KMS-11 (cell line): ENCODE data around the gene SAG.

Experiments
- H2AFZ ChIP-seq: fragments of 200-600 bp; sonication (generic); 2 replicates; pipeline ENCODE4 v1.6.1; 2016; ENCODE audit warnings: antibody characterized with exemption, mixed run types, low read depth
- H3K27ac ChIP-seq: fragments of 200-600 bp; sonication (generic); 2 replicates; pipeline ENCODE4 v1.6.1; 2016; ENCODE audit warnings: mild to moderate bottlenecking, mixed run types
- H3K27me3 ChIP-seq: fragments of 200-600 bp; sonication (generic); 2 replicates; pipeline ENCODE4 v1.6.1; 2017; ENCODE audit warnings: mild to moderate bottlenecking, low read depth, mixed run types, moderate library complexity; ENCODE audit not compliant: insufficient read depth
- H3K36me3 ChIP-seq: fragments of 200-600 bp; sonication (generic); 2 replicates; pipeline ENCODE4 v1.6.1; 2017; ENCODE audit warnings: mild to moderate bottlenecking, mixed run types; ENCODE audit not compliant: insufficient read depth
- H3K4me1 ChIP-seq: fragments of 200-600 bp; sonication (generic); 2 replicates; pipeline ENCODE4 v1.6.1; 2016; ENCODE audit warnings: mild to moderate bottlenecking, low read depth, mixed run types; ENCODE audit not compliant: poor library complexity, severe bottlenecking
- H3K4me2 ChIP-seq: fragments of 200-600 bp; sonication (generic); 2 replicates; pipeline ENCODE4 v1.7.0; 2016; ENCODE audit warnings: mild to moderate bottlenecking, mixed run types
- H3K4me3 ChIP-seq: fragments of 200-600 bp; sonication (generic); IDR thresholded peaks from 2 replicates; pipeline ENCODE4 v1.6.1; 2017; ENCODE audit warnings: low read depth, low read length, mixed read lengths; ENCODE audit not compliant: insufficient read depth
- H3K79me2 ChIP-seq: fragments of 200-600 bp; sonication (generic); 2 replicates; pipeline ENCODE4 v1.6.1; 2016; ENCODE audit warnings: low read depth, mixed run types; ENCODE audit not compliant: insufficient read depth
- H3K9ac ChIP-seq: fragments of 200-600 bp; sonication (generic); 2 replicates; pipeline ENCODE4 v1.6.1; 2016; ENCODE audit warnings: mild to moderate bottlenecking, mixed run types
- H4K20me1 ChIP-seq: fragments of 200-600 bp; sonication (generic); 2 replicates; pipeline ENCODE4 v1.6.1; 2016; ENCODE audit warnings: mild to moderate bottlenecking, mixed run types; ENCODE audit not compliant: insufficient read depth
- CTCF ChIP-seq: fragments of 200-600 bp; sonication (generic); conservative IDR thresholded peaks from 2 replicates; pipeline ENCODE4 v1.6.1; 2017; ENCODE audit warnings: low read depth, mild to moderate bottlenecking, antibody characterized with exemption, low read length, moderate library complexity, mixed read lengths

Gene SAG

GRCh38 chr2:233265899-233266431 is 41.7 kb upstream of the SAG start:
- Histone ChIP-seq H4K20me1 (no peaks in the 10 kb centered on the region), H3K36me3 (peaks cover 11% of the 10 kb centered on the region; the same call in 1 of the 2 replicates), H3K4me3 (no peak overlapping the region), H3K27me3 (no peaks in the 10 kb centered on the region), H3K79me2 (no peaks in the 10 kb centered on the region), H2AFZ (no peak overlapping the region), H3K4me1 (no peaks in the 10 kb centered on the region), H3K9ac (no peak overlapping the region), H3K27ac (no peak overlapping the region), H3K4me2 (no peak overlapping the region)
- TF ChIP-seq CTCF, result no peak

GRCh38 chr2:233266481-233266880 is 41.1 kb upstream of the SAG start:
- Histone ChIP-seq H3K36me3 (peaks cover 11% of the 10 kb centered on the region; the same call in 1 of the 2 replicates), H4K20me1 (no peaks in the 10 kb centered on the region), H2AFZ (no peak overlapping the region), H3K4me2 (no peak overlapping the region), H3K27me3 (no peaks in the 10 kb centered on the region), H3K4me1 (no peaks in the 10 kb centered on the region), H3K79me2 (no peaks in the 10 kb centered on the region), H3K4me3 (no peak overlapping the region), H3K9ac (no peak overlapping the region), H3K27ac (no peak overlapping the region)
- TF ChIP-seq CTCF, result no peak

- H3K27ac ChIP-seq, result no peak overlapping the region
- H3K4me3 ChIP-seq, result no peak overlapping the region
- no peak overlapping the region for H3K9ac ChIP-seq
- H4K20me1 ChIP-seq, result no peaks in the 10 kb centered on the region
- H2AFZ ChIP-seq, result no peak overlapping the region
- H3K36me3 ChIP-seq, result peaks cover 14% of the 10 kb centered on the region; the same call in 1 of the 2 replicates
- no peaks in the 10 kb centered on the region for H3K4me1 ChIP-seq
- no peak overlapping the region for H3K4me2 ChIP-seq
- no peaks in the 10 kb centered on the region for H3K79me2 ChIP-seq
- H3K27me3 ChIP-seq, result no peaks in the 10 kb centered on the region
- TF ChIP-seq CTCF, result no peak
These were observed 39.9 kb upstream of the SAG start for GRCh38 chr2:233267516-233268245.

GRCh38 chr2:233270366-233270765 is 37.2 kb upstream of the SAG start:
- no peak for TF ChIP-seq CTCF
- H3K27ac ChIP-seq, result no peak overlapping the region
- H3K4me2 ChIP-seq, result no peak overlapping the region
- H3K36me3 ChIP-seq, result peaks cover 5% of the 10 kb centered on the region; the same call in 1 of the 2 replicates
- no peaks in the 10 kb centered on the region for H3K4me1 ChIP-seq
- H3K9ac ChIP-seq, result no peak overlapping the region
- no peak overlapping the region for H3K4me3 ChIP-seq
- H3K79me2 ChIP-seq, result no peaks in the 10 kb centered on the region
- H4K20me1 ChIP-seq, result no peaks in the 10 kb centered on the region
- H3K27me3 ChIP-seq, result no peaks in the 10 kb centered on the region
- H2AFZ ChIP-seq, result no peak overlapping the region
